Non-pigmented ciliary epithelial cell (primary cell): ENCODE results near the gene FOLR1.
"Not testable (repeated sequence)": the region's sequence is repeated elsewhere in the genome, so short reads cannot be mapped to it uniquely, and the experiment has no call there.

Experiments used
- DNase-seq: peaks from one replicate; pipeline ENCODE4 v3.0.0-alpha.2; 2010; ENCODE audit warnings: low read depth

FOLR1 gene

DNA sequence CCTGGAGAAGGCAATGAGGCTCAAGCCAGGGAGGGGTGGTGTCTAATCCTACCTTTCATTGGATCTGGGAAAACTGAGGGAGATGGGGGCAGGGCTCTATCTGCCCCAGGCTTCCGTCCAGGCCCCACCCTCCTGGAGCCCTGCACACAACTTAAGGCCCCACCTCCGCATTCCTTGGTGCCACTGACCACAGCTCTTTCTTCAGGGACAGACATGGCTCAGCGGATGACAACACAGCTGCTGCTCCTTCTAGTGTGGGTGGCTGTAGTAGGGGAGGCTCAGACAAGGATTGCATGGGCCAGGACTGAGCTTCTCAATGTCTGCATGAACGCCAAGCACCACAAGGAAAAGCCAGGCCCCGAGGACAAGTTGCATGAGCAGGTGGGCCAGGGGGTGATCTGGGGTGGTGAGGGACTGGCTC is at the start of gene FOLR1:
FOLR1 (plus strand) TSS at position 180 of the 421 bp plus-strand sequence; CDS start at position 214, 34 bp downstream.
- no peak for DNase-seq

GRCh38 chr11:72142543-72142942 is 49.4 kb upstream of the FOLR1 start:
- DNase-seq = not testable (repeated sequence)

DNA sequence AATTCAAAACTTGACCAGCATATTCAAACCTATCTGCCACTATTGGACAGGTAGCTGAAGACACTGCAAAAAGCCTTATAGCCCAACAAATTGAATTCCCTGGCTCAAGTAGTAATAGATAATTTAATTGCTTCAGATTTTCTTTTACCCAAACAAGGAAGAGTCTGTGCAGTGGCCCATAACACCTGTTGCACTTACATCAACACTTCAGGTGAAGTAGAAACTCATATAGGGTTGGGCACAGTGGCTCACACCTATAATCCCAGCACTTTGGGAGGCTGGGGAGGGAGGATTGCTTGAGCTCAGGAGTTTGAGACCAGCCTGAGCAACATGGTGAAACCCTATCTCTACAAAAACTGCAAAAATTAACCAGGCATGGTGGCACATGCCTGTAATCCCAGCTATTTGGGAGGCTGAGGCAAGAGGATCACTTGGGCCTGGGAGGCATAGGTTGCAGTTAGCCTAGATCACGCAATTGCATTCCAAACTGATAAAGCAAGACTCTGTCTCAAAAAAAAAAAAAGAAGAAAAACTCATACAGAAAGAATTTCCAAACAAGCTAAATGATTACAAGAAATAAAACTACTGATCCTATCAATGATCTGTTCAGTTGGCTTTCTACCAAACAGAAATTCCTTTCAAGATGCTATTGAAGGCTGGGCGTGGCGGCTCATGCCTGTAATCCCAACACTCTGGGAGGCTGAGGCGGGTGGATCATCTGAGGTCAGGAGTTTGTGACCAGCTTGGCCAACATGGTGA is 47.0 kb upstream of the FOLR1 start:
- DNase-seq = peak; percentile 73

DNA sequence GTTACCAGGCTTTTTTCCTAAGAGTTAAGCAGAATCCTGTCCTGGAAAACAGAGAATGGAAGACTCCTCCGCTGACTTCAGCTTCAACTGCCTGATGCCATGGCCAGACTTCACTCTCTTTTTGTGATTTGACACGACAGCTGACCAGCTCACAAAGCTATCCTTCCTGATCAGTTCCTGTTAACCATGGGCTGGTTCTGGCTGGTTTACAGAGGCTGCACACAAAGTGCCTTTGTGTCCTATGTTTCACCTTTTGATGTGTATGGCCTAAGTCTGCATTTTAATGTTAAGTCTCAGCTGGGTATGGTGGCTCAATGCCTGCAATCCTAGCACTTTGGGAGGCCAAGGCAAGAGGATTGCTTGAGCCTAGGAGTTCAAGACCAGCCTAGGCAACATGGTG is 45.3 kb upstream of the FOLR1 start:
- no peak for DNase-seq

DNA sequence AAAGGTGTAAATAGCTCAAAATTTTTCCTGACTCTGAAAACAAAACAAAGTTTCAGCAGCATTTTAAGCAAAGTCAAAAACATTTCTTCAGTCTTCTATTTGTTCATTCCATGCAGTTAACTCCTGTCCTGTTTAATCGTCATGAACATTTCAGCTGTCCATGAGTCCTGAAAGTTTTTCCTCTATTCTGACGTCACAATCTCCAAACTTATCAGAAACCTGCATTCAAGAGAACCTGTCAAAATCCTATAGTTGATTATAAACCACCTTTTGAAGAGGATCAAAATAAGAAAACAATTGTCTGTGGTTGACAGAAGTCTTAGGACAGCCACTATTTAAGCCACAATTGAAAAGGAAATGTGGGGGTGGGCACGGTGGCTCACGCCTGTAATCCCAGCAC is 41.1 kb upstream of the FOLR1 start:
- no peak for DNase-seq

DNA sequence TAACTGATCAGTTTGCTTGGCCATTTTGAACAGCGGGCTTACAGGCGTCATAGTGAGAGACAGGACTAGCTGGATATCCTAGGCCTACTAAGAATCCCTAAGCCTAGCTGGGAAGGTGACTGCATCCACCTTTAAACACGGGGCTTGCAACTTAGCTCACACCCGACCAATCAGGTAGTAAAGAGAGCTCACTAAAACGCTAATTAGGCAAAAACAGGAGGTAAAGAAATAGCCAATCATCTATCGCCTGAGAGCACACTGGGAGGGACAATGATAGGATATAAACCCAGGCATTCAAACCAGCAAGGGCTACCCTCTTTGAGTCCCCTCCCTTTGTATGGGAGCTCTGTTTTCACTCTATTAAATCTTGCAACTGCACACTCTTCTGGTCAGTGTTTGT is 38.1 kb upstream of the FOLR1 start:
- not testable (repeated sequence) for DNase-seq

DNA sequence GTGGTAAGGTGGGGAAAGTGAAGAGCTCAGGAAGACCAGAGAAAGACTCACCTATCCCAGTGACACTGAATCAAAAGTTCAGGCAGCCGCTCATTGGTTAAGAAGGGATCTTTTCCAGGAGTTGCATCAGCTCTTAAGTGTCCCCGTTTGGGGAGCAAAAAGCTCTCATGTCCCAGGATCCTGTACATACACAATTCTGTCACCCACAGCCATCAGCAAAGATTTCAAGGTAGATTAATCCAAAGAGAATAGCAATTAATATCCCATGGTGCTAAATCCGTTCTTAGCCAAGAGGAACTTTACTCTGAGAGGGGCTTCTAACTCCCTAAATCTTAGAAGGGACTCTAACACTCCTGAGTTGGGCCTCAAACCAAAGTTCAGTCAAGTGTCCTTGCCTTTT is 37.1 kb upstream of the FOLR1 start:
- DNase-seq = no peak

- no peak for DNase-seq
Measured at GRCh38 chr11:72155751-72156150, 36.2 kb upstream of the FOLR1 start.

- no peak for DNase-seq
Measured at GRCh38 chr11:72157131-72157530, 34.8 kb upstream of the FOLR1 start.

- no peak for DNase-seq
Measured at GRCh38 chr11:72160319-72160718, 31.6 kb upstream of the FOLR1 start.

GRCh38 chr11:72162891-72163492 is 28.9 kb upstream of the FOLR1 start:
- DNase-seq = no peak

- not testable (repeated sequence) for DNase-seq
Measured at GRCh38 chr11:72164187-72164586, 27.8 kb upstream of the FOLR1 start.

- not testable (repeated sequence) for DNase-seq
Measured at GRCh38 chr11:72169046-72169555, 22.8 kb upstream of the FOLR1 start.

- not testable (repeated sequence) for DNase-seq
Measured at GRCh38 chr11:72169754-72170153, 22.2 kb upstream of the FOLR1 start.

GRCh38 chr11:72172043-72172442 is 19.9 kb upstream of the FOLR1 start:
- DNase-seq = not testable (repeated sequence)

DNA sequence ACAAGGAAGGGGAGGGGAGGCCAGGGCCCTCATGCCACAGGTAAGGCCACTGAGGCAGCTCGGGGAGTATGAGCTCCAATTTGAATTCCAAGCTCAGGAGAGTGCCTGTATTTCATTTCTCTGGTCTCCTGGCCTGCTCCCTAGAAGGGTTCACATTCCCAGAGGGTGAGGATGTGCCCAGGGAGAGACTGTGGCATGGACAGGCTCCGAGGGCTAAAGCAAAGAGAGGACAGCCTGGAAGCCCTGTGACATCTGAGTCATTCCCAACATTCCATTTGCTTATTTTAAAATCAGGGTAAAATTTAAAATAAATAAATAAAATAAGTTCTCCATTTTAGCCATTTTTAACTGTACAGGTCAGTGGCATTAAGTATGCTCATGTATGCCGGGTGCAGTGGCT is 18.6 kb upstream of the FOLR1 start:
- no peak for DNase-seq

DNA sequence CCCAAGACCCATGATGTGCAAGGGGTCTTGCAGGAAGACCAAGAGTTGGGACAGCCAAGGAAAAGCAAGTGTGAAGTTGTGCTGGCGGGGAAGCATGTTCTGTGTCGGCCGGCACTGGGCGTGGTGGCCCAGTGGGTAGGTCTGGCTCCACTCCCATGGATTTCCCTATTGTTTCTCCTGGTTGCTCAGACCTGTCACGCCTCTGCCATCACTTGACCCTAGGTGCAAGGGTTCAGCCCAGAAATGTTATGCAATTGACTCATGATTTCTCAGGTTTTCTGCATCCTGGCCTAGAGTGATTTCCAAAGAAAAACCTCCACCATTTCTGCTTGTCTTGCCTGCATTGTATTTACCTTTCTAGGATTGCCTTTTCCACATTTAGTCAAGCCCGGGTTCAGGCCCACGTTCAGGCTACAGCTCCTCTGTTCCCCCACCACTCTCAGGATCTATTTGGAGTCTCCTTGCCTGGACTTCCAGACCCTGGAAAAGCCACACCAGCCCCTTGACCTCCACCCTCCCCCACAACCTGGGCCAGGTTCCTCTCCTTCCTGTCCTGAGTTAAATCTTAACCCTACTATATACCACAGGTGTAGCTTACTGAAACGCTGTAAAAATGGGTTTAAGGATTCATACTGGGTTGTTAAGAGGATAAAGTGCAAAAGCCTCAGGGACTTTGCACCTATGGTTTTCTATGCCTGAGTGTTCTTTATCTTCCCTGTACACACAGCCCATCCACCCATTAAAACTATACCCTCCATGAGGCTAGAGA is 17.5 kb upstream of the FOLR1 start:
- no peak for DNase-seq

DNA sequence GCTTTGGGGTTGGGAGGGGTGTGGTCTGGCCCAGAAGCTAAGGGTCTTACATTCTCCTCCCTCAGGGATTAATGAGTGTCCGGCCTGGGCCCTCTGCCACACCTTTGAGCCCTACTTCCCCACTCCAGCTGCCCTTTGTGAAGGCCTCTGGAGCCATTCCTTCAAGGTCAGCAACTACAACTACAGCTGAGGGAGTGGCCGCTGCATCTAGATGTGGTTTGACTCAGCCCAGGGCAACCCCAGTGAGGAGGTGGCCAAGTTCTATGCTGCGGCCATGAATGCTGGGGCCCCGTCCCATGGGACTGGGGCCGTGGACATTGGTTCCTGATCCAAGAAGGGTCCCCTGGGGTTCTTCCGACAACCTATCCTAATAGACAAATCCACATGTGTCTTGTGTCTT is 14.3 kb upstream of the FOLR1 start:
- DNase-seq = no peak

DNA sequence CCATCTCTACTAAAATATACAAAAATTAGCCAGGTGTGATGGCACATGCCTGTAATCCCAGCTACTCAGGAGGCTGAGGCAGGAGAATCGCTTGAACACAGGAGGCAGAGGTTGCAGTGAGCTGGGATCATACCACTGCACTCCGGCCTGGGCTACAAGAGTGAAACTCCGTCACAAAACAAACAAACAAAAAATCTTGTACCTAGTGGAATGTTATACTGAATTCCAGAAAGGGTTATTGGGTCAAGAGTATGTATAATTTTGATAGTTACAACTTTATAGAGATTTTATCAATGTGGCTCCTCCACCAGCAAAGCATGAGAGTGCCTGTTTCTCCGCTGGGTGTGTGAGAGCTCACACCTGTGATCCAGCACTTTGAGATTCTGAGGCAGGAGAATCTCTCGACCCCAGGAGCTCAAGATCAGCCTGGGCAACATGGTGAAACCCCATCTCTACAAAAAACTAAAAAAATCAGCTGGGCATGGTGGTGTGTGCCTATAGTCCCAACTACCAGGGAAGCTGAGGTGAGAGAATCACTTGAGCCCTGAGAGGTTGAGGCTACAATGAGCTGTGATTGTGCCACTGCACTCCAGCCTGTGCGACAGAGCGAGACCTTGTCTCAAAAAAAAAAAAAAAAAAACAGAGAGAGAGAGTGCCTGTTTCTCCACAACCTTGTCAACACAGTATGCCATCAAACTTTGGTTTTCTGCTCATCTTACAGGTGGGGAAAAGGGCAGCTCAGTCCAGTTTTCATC is 12.7 kb upstream of the FOLR1 start:
- no peak for DNase-seq

- DNase-seq = no peak
Measured at GRCh38 chr11:72179804-72180396, 12.0 kb upstream of the FOLR1 start.

- DNase-seq = not testable (repeated sequence)
Measured at GRCh38 chr11:72180892-72181552, 10.9 kb upstream of the FOLR1 start.
